NOMO-1 treated with dmso at 0.1 percent for 144 hours (cell line): Measurements from ENCODE around the gene CXCR5.

Experiments used
- DNase-seq: peaks from one replicate; lab custom pipeline; 2025; ENCODE audit not compliant: unreplicated experiment; lab: John Stamatoyannopoulos, UW

Gene CXCR5

DNA sequence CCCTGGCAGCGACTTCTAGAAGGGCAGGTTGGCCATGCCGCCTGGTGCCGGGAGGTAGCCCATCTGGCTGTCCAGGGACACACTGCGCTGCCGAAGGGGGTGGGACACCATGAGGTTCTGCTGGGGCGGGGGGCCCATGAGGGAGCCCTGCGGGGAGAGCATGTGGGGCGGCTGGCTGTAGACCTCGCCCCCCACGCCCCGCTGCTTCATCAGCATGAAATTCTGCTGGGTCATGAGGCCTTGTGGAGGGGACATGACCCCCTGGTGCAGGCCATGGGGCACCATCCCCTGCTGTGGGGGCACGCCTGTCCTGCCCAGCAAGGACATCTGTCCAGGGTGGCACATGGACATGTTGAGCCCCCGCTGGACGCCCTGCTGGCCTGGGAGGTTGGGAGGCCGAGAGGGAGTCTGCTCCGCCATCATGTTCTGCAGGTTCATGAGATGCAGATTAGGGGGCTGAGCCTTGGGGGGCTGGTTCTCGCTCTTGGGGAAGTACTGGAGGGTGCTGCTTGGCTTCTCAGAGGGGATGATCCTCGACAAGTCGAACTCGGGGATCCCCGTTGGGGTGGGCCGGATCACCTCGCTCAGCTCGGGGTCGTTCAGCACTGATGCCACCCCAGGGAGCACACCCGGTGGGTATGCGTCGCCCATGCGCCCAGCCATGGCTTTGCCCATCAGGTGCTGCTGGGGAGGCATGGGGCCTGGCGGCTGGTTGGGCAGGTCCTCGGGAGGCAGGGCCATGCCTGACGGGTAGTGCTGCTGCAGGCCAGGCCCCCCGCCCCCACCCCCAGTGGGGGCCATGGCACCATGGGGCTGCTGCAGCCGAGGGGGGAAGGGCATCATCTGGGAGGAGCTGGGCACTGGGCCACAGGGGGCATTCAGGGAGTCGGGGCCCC lies 15.0 kb downstream of the CXCR5 start:
- no peak for DNase-seq

DNA sequence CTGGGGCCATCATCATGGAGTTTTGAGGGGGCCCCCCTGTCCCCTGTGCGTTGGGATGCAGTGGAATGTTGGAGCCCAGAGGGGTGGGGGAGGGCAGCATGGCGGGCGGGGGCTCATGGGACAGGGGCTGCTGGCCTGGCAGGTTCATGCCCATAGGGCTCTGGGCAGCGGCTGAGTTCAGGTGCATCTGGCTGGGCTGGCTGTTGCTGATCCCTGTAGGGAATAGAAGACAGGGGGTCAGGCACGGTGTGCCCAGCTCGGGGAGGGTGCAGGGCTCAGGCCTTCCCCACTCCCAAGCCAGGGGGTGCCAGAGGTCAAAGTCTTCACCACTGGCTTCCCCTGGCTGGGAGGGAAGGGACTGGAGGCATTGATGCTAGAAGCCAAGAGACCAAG lies 15.6 kb downstream of the CXCR5 start:
- no peak for DNase-seq

DNA sequence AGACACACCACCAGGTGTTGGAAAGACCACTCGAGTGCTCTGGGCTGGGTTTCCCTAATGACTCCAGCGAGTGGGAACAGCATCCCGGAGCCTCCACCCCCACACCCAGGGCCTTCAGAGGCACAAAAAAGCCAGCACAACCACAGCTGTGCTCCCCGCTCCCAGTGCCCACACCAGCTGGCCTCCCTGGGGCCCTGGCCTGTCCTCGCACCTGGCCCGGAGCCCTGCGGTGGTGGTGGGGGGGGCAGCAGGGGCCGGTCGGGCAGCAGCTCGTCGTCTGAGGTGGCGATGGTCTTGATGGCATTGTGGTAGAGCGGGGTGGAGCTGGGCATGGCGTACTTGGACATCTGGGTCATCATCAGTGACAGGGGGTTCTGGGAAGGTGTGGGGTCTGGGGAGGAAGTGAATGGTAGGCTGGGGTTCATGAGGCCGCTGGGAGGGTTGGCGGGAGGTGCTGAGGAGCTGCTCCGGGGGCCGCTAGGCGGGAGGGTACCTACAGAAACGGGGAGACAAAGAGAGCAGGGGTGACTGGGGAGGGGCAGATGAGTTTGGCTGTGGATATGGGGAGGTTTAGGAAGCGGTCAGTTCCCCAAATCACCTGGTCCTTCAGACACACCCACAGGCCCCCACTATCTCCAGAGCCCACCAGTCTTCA lies 16.1 kb downstream of the CXCR5 start:
- no peak for DNase-seq

GRCh38 chr11:118900535-118901384 lies 17.1 kb downstream of the CXCR5 start:
- DNase-seq, result no peak

DNA sequence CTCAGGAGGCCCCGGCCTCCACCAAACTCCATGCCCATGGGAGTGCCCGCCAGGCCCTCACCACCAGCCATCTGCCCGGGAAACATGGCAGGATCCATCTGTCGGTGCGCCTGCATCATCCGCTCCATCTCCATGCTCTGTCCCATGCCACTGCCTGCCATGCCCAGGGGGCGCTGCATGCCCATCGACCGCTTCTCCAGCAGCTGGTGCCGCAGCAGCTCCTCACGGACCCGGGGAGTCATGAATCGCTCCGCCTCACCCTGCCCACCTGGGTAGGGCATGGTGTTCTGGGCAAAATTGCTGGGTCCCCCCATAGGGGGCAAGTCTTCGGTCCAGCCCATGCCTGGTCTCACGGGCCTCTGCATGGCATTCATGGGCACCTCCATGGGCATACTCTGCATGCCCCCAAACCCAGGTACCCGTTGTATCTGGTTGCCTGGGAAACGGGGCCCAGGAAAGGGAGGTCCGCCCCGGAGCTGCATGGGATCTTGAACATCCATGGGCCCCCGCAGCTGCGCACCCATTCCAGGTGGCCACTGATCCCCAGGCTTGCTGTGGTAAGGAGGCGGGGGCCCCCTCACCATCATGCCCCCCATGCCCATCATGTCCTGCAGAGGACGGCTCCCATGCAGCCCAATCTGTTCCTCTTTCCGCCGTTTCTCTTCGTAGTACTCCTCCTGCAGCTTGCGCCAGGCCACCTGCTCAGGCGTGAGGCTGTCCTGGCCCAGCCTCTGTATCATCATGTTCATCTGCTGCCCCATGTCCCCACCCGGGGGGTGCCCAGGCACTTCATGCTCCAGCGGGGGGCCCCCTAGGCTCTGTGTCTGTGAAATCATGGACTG lies 18.0 kb downstream of the CXCR5 start:
- no peak for DNase-seq

DNA sequence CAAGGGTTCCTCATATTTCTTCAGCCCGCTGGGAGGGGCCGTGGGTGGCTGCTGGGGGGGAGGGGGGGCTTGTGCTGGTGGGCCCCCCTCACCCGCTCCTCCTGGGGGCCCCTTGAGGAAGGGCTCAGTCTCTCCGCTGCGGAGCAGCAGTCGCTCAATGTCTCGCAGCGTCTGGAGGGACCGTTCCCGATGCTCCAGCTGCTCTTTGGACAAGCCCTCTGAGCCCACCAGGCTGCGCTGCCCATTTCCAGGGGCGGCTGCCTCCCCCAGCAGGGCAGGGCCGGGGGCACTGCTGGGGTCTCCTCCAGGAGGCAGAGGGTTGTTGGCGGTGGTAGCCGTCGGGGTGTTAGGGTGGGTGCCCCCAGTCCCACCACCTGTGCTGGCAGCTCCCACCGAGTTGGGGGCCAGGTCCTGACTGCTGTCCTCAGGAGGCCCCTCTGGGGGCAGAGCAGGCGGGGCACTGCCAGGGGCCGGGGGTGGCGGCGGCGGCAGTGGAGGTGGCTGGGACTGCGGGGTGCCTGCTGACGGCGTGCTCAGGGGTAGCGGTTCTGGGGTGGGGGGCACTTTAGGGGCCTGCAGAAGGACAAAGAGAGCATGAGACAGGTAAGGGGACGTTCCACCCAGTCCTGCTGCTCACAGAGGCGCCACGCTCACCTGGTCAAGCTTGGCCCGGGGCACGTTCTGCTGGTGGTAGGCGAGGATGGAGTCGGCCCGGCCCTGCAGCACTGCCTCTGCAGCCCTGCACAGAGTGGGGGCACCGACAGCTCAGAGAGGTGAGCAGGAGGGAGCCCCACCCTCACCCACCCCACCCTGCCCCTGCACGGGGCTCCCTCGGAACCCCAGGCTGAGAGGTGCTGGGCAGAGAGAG lies 18.9 kb downstream of the CXCR5 start:
- no peak for DNase-seq

DNA sequence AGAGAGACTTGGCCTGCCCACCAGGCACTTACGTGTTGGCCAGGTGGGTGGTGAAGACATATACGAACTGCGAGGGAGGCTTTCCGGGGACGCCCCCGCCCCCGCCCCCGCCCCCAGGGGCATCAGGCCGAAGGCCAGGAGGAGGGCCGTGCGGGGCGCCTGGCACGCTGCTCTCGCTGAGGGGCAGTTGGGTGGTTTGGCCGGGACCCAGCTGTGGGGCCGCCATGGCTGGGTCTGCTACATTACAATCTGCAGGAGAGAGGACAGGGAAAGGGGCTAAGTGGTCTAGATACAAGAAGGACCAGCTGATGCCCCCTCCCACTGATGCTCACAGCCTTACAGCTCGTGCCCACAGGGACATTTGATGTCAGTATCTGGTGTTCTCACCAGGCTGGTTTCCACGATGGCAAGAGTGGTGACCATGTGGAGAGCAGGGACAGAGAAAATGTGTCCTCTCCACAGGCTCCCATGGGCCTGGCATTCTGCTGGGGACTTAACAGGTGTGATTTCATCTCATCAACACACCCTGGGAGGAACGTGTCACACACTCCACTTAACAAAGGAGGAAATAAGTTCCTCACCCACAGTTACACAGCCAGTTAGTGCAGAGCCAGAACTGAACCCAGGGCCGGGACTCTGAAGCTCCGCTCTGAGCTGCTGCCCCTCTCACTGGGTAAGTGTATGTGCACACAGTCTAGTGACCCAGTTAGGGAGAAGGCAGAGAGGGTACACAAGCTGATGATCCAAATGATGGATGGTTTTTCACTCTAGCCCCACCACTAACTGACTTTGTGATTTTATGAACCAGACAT lies 19.7 kb downstream of the CXCR5 start:
- DNase-seq, result no peak

GRCh38 chr11:118907051-118908042 lies 23.7 kb downstream of the CXCR5 start:
- DNase-seq, result peak; percentile 41

DNA sequence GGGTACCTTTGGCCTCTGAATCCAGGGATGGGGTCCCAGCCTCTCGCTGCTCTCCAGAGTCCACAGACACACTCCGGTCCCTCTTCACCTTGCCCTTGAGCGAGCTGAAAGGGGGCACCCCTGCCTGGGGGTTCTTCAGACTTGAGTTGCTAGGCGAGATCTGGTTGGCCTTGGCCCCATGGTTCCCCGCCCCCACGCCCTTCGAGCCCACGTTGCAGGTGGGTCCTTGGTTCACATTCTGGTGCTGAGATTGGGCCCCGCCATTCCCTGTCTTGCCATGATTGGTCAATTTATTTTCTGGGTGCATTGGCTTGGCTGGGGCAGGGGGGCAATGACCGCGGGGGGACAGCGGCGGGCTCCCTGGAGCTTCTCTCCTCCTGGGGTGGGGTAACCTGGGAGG lies 24.6 kb downstream of the CXCR5 start:
- no peak for DNase-seq

GRCh38 chr11:118908901-118909618 lies 25.4 kb downstream of the CXCR5 start:
- no peak for DNase-seq

GRCh38 chr11:118909619-118910308 lies 26.1 kb downstream of the CXCR5 start:
- DNase-seq, result no peak

DNA sequence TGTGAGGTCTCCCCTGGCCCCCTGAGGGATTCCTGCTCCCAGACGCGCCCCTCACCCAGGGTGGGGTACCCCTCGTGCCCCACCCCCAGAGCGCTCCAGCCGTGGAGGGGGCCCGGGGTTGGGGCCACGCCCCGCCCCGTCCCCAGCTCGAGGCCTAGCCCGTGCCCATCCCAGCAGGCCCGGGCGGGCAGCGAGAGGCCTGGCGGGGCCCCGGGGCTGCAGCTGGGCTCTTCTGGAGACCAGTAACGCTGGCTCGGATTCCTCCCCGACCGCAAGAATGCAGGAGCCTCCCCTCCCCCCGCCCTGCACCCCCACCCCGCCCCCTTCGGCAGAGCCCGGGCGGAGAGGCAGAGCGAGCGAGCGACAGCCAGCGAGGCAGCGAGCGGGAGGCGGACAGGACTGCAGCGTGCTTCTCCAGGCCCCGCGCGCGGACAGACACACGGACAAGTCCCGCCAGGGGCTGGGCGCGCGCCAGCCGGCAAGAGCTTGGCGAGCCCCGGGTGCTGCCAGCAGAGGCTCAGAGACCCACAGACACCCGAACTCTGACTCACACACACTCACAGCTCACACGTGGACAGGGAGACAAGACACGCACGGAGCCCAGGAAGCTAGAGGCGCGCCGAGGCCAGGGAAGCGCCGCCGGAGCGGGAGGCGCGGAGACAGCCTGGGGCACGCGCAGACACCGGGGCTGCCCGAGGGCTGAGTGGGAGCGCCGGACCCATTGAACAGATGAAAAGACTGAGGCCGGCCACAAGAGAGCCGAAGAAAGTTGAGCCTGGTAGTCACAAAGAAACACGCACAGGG lies 26.8 kb downstream of the CXCR5 start:
- DNase-seq, result no peak

GRCh38 chr11:118911113-118911879 lies 27.6 kb downstream of the CXCR5 start:
- DNase-seq, result no peak

GRCh38 chr11:118911880-118912741 lies 28.4 kb downstream of the CXCR5 start:
- no peak for DNase-seq
